HepG2 (cell line): Measurements from ENCODE around the gene TEDC2. TPM values are rescaled to one million over a fixed set of nuclear protein-coding genes. Genes with fewer than 3 reads are reported as not detected.

Experiments used
- CBX5 ChIP-seq: sonication (generic); formaldehyde crosslinking; IDR thresholded peaks from 2 replicates; pipeline ENCODE4 v1.4.0; 2020; ENCODE audit warnings: missing genetic modification reagents, borderline replicate concordance
- CTCF ChIP-seq: sonication (generic); formaldehyde crosslinking; IDR thresholded peaks from 2 replicates; pipeline ENCODE4 v1.5.0; 2020; ENCODE audit warnings: mild to moderate bottlenecking, missing genetic modification reagents, moderate library complexity
- FOXC1 ChIP-seq: sonication (generic); formaldehyde crosslinking; IDR thresholded peaks from 2 replicates; pipeline ENCODE4 v1.8.0; 2022; ENCODE audit warnings: mild to moderate bottlenecking, missing genetic modification reagents, borderline replicate concordance
- HOXA3 ChIP-seq: sonication (generic); formaldehyde crosslinking; IDR thresholded peaks from 2 replicates; pipeline ENCODE4 v1.5.0; 2020; ENCODE audit warnings: missing genetic modification reagents
- MEF2D ChIP-seq: sonication (generic); formaldehyde crosslinking; IDR thresholded peaks from 2 replicates; pipeline ENCODE4 v1.5.1; 2020; ENCODE audit warnings: mild to moderate bottlenecking, missing genetic modification reagents
- ZBTB40 ChIP-seq, 2 experiments: fragments of 450-650 bp in 1 of 2; sonication (generic) in 1 of 2; formaldehyde crosslinking in 1 of 2; IDR thresholded peaks; 2 replicates each; pipeline versions ENCODE4 v1.6.1 to v1.8.0; 2016 to 2022; ENCODE audit warnings: antibody characterized with exemption in 1 of 2, mild to moderate bottlenecking in 1 of 2, missing genetic modification reagents in 1 of 2
- ZNF350 ChIP-seq: sonication (generic); formaldehyde crosslinking; IDR thresholded peaks from 2 replicates; pipeline ENCODE4 v1.4.0; 2020; ENCODE audit warnings: mild to moderate bottlenecking, low read depth, missing genetic modification reagents, borderline replicate concordance
- ZNF496 ChIP-seq: sonication (generic); formaldehyde crosslinking; IDR thresholded peaks from 2 replicates; pipeline ENCODE4 v1.8.1; 2023; ENCODE audit warnings: mild to moderate bottlenecking, moderate library complexity, missing genetic modification reagents; ENCODE audit not compliant: insufficient replicate concordance
- ZNF737 ChIP-seq: sonication (generic); formaldehyde crosslinking; IDR thresholded peaks from 2 replicates; pipeline ENCODE4 v1.5.0; 2020; ENCODE audit warnings: missing genetic modification reagents, mild to moderate bottlenecking, borderline replicate concordance
- polyA plus RNA-seq, 8 experiments: library from polyadenylated mRNA; depleted of rRNA in 3 of 8; stranded (reverse) in 7 of 8; unstranded in 1 of 8; fragments of >200 nt; fragmentation: Illumina TruSeq in 4 of 8; extraction: Trizol in 4 of 8; gene quantifications; 2 replicates each; pipeline versions ENCODE4 v1.2.1 to v1.2.3, GENCODE V29; 2011 to 2016; ENCODE audit warnings: low read depth in 4 of 8, missing spikeins in 1 of 8, mixed read lengths in 1 of 8; ENCODE audit not compliant: insufficient read depth in 1 of 8
- total RNA-seq, 5 experiments: library from RNA; depleted of rRNA; stranded (reverse); fragments of >200 nt; fragmentation: Illumina TruSeq; extraction: Trizol; gene quantifications; 2 replicates each; pipeline ENCODE4 v1.2.3, GENCODE V29; 2016; ENCODE audit warnings: low read depth in 1 of 5
- TF ChIP-seq, protein P1 (sequence below): sonication (generic); formaldehyde crosslinking; IDR thresholded peaks from 2 replicates; pipeline ENCODE4 v1.4.0; 2020; ENCODE audit warnings: mild to moderate bottlenecking, missing genetic modification reagents
- TF ChIP-seq, protein P2 (sequence below): IDR thresholded peaks from 2 replicates; pipeline ENCODE4 v1.6.1; 2012; ENCODE audit warnings: low read depth, low read length, improper control_type of control experiment

The TEDC2 gene
- total and polyA plus RNA-seq, 2 of the 13 experiments (the other 11 are each of a cell fraction or from before 2014, with no cell fraction given): 6.2 to 24.4 TPM

GRCh38 chr16:2477327-2477726 lies 17.4 kb downstream of the TEDC2 start (continued):
- TF ChIP-seq ZBTB40 (IDR thresholded peaks at IDR 0.05) (no peak), ZBTB40 (CRISPR knock-in tag; IDR thresholded peaks at IDR 0.05) (0 out of 2 replicates have a peak, but pooled peaks have one; percentile 19), ZNF350 (CRISPR knock-in tag) (no peak), MEF2D (CRISPR knock-in tag) (no peak), HOXA3 (CRISPR knock-in tag) (no peak; the same call in 1 of the 2 replicates), CTCF (CRISPR knock-in tag) (no peak), FOXC1 (CRISPR knock-in tag) (0 out of 2 replicates have a peak, but pooled peaks have one; percentile 8), ZNF496 (no peak), CBX5 (CRISPR knock-in tag) (no peak), ZNF737 (no peak)
- TF ChIP-seq, protein P1, sequence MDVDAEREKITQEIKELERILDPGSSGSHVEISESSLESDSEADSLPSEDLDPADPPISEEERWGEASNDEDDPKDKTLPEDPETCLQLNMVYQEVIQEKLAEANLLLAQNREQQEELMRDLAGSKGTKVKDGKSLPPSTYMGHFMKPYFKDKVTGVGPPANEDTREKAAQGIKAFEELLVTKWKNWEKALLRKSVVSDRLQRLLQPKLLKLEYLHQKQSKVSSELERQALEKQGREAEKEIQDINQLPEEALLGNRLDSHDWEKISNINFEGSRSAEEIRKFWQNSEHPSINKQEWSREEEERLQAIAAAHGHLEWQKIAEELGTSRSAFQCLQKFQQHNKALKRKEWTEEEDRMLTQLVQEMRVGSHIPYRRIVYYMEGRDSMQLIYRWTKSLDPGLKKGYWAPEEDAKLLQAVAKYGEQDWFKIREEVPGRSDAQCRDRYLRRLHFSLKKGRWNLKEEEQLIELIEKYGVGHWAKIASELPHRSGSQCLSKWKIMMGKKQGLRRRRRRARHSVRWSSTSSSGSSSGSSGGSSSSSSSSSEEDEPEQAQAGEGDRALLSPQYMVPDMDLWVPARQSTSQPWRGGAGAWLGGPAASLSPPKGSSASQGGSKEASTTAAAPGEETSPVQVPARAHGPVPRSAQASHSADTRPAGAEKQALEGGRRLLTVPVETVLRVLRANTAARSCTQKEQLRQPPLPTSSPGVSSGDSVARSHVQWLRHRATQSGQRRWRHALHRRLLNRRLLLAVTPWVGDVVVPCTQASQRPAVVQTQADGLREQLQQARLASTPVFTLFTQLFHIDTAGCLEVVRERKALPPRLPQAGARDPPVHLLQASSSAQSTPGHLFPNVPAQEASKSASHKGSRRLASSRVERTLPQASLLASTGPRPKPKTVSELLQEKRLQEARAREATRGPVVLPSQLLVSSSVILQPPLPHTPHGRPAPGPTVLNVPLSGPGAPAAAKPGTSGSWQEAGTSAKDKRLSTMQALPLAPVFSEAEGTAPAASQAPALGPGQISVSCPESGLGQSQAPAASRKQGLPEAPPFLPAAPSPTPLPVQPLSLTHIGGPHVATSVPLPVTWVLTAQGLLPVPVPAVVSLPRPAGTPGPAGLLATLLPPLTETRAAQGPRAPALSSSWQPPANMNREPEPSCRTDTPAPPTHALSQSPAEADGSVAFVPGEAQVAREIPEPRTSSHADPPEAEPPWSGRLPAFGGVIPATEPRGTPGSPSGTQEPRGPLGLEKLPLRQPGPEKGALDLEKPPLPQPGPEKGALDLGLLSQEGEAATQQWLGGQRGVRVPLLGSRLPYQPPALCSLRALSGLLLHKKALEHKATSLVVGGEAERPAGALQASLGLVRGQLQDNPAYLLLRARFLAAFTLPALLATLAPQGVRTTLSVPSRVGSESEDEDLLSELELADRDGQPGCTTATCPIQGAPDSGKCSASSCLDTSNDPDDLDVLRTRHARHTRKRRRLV (CRISPR knock-in tag): no peak
- TF ChIP-seq, protein P2, sequence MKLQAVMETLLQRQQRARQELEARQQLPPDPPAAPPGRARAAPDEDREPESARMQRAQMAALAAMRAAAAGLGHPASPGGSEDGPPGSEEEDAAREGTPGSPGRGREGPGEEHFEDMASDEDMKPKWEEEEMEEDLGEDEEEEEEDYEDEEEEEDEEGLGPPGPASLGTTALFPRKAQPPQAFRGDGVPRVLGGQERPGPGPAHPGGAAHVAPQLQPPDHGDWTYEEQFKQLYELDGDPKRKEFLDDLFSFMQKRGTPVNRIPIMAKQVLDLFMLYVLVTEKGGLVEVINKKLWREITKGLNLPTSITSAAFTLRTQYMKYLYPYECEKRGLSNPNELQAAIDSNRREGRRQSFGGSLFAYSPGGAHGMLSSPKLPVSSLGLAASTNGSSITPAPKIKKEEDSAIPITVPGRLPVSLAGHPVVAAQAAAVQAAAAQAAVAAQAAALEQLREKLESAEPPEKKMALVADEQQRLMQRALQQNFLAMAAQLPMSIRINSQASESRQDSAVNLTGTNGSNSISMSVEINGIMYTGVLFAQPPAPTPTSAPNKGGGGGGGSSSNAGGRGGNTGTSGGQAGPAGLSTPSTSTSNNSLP: no peak
